NCI-H2107 treated with DMSO at 0.1 percent for 48 hours (cell line): ENCODE results near the gene THAP3.

ENCODE experiments used
- DNase-seq: peaks from one replicate; lab custom pipeline; 2025; ENCODE audit not compliant: unreplicated experiment; lab: John Stamatoyannopoulos, UW

THAP3 gene, protein sequence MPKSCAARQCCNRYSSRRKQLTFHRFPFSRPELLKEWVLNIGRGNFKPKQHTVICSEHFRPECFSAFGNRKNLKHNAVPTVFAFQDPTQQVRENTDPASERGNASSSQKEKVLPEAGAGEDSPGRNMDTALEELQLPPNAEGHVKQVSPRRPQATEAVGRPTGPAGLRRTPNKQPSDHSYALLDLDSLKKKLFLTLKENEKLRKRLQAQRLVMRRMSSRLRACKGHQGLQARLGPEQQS

GRCh38 chr1:6624710-6625583 is at the start of gene THAP3:
THAP3 (plus strand) TSS chr1:6624868; CDS start chr1:6625219, 351 bp downstream.
- DNase-seq: no peak

DNA sequence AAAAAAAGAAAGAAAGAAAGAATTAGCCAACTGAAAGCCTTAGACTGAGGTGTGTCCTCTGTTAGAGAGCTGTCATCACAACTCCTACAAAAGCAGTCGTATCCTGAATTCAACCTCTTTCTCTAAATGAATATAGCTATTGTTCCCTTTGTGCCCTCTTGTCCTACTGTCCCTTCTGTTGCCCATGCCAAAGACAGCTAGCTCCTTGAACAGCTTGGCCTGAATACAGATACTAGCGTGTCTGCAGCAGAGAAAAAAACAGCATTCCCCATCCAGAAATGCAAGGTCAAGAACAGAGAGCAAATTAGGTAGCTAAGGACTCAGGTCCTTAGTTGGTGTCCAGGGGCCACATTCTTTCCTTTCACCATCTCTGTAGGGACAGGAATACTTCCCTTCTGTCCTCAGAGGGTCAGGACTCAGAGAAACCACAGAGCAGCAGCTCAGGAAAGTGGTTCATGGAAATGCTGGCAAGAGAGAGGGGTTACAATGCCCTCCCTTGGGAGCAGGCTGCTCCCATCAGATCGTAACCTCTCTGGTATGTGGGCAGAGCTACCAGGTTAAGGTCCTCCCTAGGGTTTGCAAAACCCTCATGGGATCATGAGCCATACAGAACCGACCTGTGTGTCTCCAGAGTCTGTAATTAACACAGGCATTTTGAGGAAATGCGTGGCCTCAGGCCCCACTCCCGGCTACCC is 46.7 kb upstream of the THAP3 start:
- no peak for DNase-seq

GRCh38 chr1:6578624-6579373 is 45.9 kb upstream of the THAP3 start:
- no peak for DNase-seq

GRCh38 chr1:6579374-6580118 is 45.1 kb upstream of the THAP3 start, which contains the start of gene ZBTB48:
ZBTB48 (plus strand) TSS chr1:6579994; CDS start chr1:6580610, 616 bp downstream.
- peak; percentile 40 for DNase-seq

DNA sequence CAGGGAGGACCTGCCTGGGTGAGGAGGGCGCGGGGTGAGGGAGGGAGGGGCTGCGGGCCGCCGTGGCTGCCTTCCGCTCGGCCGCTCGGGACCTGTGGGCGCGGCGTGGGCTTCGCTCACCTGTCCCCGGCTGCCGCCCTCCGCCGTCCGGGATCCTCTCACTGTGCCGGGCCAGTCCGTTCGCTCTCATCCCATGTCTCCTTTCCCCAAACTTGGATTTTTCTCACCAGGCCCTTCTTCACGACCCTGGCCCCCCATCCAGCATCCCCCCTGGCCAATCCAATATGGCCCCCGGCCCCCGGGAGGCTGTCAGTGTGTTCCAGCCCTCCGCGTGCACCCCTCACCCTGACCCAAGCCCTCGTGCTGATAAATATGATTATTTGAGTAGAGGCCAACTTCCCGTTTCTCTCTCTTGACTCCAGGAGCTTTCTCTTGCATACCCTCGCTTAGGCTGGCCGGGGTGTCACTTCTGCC is 44.5 kb upstream of the THAP3 start:
- no peak for DNase-seq

GRCh38 chr1:6580593-6581409 is 43.9 kb upstream of the THAP3 start:
- DNase-seq: no peak

- no peak for DNase-seq
Observed at GRCh38 chr1:6581561-6582305, 42.9 kb upstream of the THAP3 start.

GRCh38 chr1:6582370-6582769 is 42.3 kb upstream of the THAP3 start:
- no peak for DNase-seq

- no peak for DNase-seq
Observed at GRCh38 chr1:6584126-6585080, 40.3 kb upstream of the THAP3 start.

DNA sequence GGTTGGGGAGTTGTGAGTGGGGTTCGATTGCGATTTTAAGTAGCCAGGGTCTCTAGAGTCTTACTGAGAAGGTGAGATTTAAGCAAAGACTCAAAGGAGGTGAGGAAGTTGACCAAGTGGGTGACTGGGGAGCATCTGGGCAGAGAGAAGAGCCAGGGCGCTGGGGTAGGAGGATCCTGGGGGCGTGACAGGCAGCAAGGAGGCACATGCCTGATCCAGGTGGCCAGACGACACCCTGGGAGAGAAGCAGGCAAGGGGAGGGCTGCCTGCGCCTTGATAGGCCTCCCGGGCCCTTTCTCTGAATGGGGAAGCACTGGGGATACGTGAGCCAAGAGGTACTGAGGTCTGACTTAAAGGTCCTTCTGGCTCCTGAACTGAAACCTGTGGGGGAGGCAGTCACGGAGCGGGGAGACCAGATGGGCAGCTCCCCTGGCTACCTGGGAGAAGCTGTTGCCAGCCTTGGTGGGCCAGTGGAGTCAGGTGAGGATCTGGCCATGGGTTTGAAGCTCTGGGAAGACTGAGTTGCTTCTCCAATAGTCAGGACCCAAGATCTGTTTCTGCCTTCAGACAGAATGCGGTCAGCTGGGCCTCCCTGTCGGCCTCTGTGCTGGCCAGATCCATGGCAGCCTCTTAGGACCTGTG is 39.5 kb upstream of the THAP3 start:
- no peak for DNase-seq

DNA sequence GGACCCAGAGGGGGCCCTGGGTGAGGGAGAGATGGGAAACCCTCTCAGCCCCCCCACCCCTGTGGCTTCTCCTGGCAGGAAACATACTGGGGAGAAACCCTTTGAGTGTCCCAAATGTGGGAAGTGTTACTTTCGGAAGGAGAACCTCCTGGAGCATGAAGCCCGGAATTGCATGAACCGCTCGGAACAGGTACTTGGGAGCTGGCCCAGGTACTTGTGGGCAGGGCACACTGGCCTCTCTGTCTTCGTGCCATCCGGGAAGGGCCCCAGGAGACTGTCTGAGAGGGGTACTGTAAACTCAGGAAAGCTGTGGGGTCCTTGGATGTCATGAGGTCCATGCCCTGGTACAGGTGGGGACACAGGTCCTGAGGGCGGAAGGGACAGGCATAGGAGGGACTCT is 38.8 kb upstream of the THAP3 start:
- DNase-seq: no peak

DNA sequence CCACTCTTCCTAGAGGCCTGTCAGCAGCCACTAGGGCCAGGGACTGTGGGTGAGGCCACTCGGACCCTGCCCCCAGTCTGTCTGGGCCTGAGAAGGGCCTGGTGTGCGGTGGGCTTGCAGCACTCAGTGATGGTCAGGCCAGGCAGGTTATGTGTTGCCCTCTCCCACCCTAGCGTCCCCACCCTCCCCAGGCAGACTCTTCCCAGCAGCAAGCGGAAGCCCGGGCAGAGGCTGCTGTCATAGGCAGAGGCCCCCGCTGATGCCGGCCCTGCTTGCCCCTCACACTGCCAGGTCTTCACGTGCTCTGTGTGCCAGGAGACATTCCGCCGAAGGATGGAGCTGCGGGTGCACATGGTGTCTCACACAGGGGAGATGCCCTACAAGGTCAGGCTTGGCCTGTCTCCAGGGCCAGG is 38.3 kb upstream of the THAP3 start:
- DNase-seq: no peak

GRCh38 chr1:6587261-6588005 is 37.2 kb upstream of the THAP3 start:
- DNase-seq: no peak

DNA sequence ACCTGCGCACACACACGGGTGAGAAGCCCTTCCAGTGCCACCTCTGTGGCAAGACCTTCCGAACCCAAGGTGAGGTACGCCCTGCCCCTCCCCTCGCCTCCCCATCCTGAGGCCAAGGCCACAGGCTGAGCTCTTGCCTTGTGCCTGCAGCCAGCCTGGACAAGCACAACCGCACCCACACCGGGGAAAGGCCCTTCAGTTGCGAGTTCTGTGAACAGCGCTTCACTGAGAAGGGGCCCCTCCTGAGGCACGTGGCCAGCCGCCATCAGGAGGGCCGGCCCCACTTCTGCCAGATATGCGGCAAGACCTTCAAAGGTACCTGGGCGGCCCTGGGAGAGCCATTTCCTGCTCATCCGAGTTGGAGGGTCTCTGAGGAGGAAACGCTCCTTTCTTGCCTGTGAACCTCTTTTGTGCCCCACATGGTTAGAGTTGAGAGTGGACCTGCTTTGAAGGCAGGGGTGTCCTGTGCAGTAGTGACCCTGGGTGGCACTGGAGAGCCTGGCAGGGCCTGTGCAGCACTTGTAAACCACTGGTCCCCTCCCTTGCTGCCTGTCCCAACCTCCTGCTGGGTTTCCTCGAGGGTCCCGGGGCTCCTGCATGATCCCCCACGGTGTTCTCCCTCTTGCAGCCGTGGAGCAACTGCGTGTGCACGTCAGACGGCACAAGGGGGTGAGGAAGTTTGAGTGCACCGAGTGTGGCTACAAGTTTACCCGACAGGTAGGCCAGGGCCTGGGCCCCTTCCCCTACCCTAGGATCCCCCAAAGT is 36.4 kb upstream of the THAP3 start:
- no peak for DNase-seq

DNA sequence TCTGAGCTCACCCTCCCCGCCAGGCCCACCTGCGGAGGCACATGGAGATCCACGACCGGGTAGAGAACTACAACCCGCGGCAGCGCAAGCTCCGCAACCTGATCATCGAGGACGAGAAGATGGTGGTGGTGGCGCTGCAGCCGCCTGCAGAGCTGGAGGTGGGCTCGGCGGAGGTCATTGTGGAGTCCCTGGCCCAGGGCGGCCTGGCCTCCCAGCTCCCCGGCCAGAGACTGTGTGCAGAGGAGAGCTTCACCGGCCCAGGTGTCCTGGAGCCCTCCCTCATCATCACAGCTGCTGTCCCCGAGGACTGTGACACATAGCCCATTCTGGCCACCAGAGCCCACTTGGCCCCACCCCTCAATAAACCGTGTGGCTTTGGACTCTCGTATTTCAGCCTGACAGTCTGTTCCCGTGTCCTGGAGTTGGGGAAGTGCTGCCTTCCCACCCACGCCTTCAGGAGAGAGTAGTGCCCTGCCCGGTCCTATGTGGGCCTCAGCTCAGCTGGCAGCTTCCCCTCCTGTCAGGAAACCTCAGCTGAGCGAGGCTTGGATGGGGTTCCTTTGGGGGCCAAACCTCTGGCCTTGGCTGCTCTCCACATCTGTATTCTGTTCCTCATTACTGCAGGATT is 35.7 kb upstream of the THAP3 start:
- DNase-seq: no peak
